HL-60 (cell line): ENCODE measurements around the gene EDIL3.

Source experiments
- GABPA ChIP-seq: IDR thresholded peaks from 2 replicates; pipeline ENCODE4 v1.6.1; 2012; ENCODE audit warnings: low read depth
- POLR2AphosphoS5 ChIP-seq: IDR thresholded peaks from 2 replicates; pipeline ENCODE4 v1.6.1; 2012; ENCODE audit warnings: low read depth
- SPI1 ChIP-seq: IDR thresholded peaks from 2 replicates; pipeline ENCODE4 v1.6.1; 2012; ENCODE audit warnings: low read depth, mild to moderate bottlenecking, borderline replicate concordance
- TF ChIP-seq, protein P1 (sequence below): IDR thresholded peaks from one replicate; pipeline ENCODE4 v1.5.1; 2011; ENCODE audit warnings: low read length, control low read depth, inconsistent platforms; ENCODE audit not compliant: insufficient read depth
- TF ChIP-seq, protein P2 (sequence below): IDR thresholded peaks from 2 replicates; pipeline ENCODE4 v1.6.1; 2012; ENCODE audit warnings: low read depth; ENCODE audit not compliant: insufficient replicate concordance

DNA sequence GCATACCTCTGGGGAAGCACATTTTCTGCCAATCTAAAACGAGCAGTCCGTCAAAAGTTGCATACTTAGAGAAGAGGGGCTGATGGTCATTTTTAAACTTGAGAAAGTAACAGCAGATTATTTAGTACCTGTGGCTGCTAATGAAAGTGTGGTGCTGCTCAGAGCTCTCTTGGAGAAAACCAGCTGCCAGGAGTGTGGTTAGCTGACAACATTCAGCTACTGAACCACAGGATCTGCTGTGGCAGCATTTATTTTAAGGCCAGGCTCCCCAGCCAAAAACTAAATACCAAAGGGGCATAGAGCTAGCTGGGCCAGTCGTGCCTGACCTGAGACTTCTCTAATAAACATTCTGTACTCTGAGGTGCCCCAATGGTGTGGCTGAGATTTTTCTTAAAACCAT, 203.6 kb downstream of the EDIL3 start:
- TF ChIP-seq, protein P1, sequence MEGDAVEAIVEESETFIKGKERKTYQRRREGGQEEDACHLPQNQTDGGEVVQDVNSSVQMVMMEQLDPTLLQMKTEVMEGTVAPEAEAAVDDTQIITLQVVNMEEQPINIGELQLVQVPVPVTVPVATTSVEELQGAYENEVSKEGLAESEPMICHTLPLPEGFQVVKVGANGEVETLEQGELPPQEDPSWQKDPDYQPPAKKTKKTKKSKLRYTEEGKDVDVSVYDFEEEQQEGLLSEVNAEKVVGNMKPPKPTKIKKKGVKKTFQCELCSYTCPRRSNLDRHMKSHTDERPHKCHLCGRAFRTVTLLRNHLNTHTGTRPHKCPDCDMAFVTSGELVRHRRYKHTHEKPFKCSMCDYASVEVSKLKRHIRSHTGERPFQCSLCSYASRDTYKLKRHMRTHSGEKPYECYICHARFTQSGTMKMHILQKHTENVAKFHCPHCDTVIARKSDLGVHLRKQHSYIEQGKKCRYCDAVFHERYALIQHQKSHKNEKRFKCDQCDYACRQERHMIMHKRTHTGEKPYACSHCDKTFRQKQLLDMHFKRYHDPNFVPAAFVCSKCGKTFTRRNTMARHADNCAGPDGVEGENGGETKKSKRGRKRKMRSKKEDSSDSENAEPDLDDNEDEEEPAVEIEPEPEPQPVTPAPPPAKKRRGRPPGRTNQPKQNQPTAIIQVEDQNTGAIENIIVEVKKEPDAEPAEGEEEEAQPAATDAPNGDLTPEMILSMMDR = no peak
- TF ChIP-seq GABPA (no peak), POLR2AphosphoS5 (no peak), SPI1 (no peak)
- TF ChIP-seq, protein P2, sequence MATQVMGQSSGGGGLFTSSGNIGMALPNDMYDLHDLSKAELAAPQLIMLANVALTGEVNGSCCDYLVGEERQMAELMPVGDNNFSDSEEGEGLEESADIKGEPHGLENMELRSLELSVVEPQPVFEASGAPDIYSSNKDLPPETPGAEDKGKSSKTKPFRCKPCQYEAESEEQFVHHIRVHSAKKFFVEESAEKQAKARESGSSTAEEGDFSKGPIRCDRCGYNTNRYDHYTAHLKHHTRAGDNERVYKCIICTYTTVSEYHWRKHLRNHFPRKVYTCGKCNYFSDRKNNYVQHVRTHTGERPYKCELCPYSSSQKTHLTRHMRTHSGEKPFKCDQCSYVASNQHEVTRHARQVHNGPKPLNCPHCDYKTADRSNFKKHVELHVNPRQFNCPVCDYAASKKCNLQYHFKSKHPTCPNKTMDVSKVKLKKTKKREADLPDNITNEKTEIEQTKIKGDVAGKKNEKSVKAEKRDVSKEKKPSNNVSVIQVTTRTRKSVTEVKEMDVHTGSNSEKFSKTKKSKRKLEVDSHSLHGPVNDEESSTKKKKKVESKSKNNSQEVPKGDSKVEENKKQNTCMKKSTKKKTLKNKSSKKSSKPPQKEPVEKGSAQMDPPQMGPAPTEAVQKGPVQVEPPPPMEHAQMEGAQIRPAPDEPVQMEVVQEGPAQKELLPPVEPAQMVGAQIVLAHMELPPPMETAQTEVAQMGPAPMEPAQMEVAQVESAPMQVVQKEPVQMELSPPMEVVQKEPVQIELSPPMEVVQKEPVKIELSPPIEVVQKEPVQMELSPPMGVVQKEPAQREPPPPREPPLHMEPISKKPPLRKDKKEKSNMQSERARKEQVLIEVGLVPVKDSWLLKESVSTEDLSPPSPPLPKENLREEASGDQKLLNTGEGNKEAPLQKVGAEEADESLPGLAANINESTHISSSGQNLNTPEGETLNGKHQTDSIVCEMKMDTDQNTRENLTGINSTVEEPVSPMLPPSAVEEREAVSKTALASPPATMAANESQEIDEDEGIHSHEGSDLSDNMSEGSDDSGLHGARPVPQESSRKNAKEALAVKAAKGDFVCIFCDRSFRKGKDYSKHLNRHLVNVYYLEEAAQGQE = no peak
